Ovary (tissue), 9 donors: ENCODE data around the gene PEPD. TPM values are rescaled to one million over a fixed set of nuclear protein-coding genes. Genes with fewer than 3 reads are reported as not detected.

Experiments used
- DNase-seq, 5 donors: peaks; one replicate each; pipeline ENCODE4 v3.0.0-alpha.2; 2019 to 2020
- H3K27ac ChIP-seq, 2 donors: fragments of 200-600 bp; one replicate each; pipeline versions ENCODE4 v1.5.1 to v1.8.0; 2019 to 2022
- H3K27me3 ChIP-seq: fragments of 200-600 bp; one replicate; pipeline ENCODE4 v1.8.0; 2022
- H3K36me3 ChIP-seq: fragments of 200-600 bp; sonication (generic); one replicate; pipeline ENCODE4 v1.5.1; 2019
- H3K4me1 ChIP-seq: one replicate; pipeline ENCODE4 v1.8.1; 2013; ENCODE audit warnings: mild to moderate bottlenecking, moderate library complexity; ENCODE audit not compliant: insufficient read depth
- H3K4me3 ChIP-seq: fragments of 200-600 bp; sonication (generic); one replicate; pipeline ENCODE4 v1.5.1; 2017
- H3K9me3 ChIP-seq, 2 donors: fragments of 200-600 bp in 1 of 2; sonication (generic) in 1 of 2; one replicate each; pipeline versions ENCODE4 v1.5.1 to v1.8.1; 2013 to 2019; ENCODE audit warnings: mild to moderate bottlenecking in 1 of 2, moderate library complexity in 1 of 2
- EP300 ChIP-seq: sonication (generic); formaldehyde crosslinking; IDR thresholded peaks from one replicate; pipeline ENCODE4 v1.6.1; 2017; ENCODE audit warnings: antibody characterized with exemption
- POLR2A ChIP-seq: fragments of 450-650 bp; IDR thresholded peaks from one replicate; pipeline ENCODE4 v1.6.1; 2017; ENCODE audit warnings: antibody characterized with exemption, mild to moderate bottlenecking, moderate library complexity
- WGBS, 3 donors: extraction: QIAGEN DNeasy Blood & Tissue Kit in 1 of 3; methylation state at CpG; one replicate each; pipeline versions ENCODE4 v1.1.5 to v1.1.7; 2013 to 2017; 5-methylcytosine and 5-hydroxymethylcytosine counted together
- intact Hi-C, 4 donors: fragments of 100-400 bp; cut with DNase I; formaldehyde crosslinking; loops; one replicate each; pipeline versions ENCODE4 v1.11.0 to v1.15.1; 2022 to 2023
- polyA plus RNA-seq, 2 donors: library from polyadenylated mRNA; stranded (reverse); fragments of 200-250 nt in 1 of 2; fragments of 350-450 nt in 1 of 2; fragmentation: Illumina TruSeq in 1 of 2; extraction: RNeasy Lipid Tissue Mini Kit (QIAGEN cat#74804) in 1 of 2; gene quantifications; one replicate each; pipeline ENCODE4 v1.2.3, GENCODE V29; 2013 to 2014
- total RNA-seq, 7 donors: library from RNA; depleted of rRNA in 2 of 7; stranded (reverse); fragments of >200 nt in 2 of 7; fragmentation: NEBNext Ultra II Directional in 3 of 7; extraction: Animal tissue kit (Norgen Biotek cat#: 25700) in 3 of 7; gene quantifications; one replicate each; pipeline versions ENCODE4 v1.1.0 to v1.2.4, GENCODE V29; 2016 to 2023
- TF ChIP-seq, protein P1 (sequence below), 3 donors: fragments of 450-650 bp in 2 of 3; fragments of 200-600 bp in 1 of 3; IDR thresholded peaks; one replicate each; pipeline versions ENCODE4 v1.5.1 to v1.8.0; 2016 to 2022; ENCODE audit warnings: antibody characterized with exemption in 3 of 3, mild to moderate bottlenecking in 1 of 3
- donor health status: DM: no; HTN: no; CAD: no; lungs with moderate emphysema.
- donor health status: DM: no; HTN: no; CAD: no.
- donor health status: Bipolar disorder and iron deficiency.
- donor health status: DM: yes; HTN: yes; CAD: no.
- donor health status: DM: no; HTN: no; CAD: no.
- donor health status: DM: yes; HTN: yes; CAD: no.

Gene PEPD
- total and polyA plus RNA-seq, 9 donors: 38.7 to 66.9 (median 58.9) TPM

GRCh38 chr19:33512021-33512420 lies 9.6 kb downstream of the PEPD start:
- Histone ChIP-seq H3K9me3 (no peaks in the 10 kb centered on the region), H3K27ac (no peak overlapping the region), H3K4me3 (no peak overlapping the region), H3K27me3 (no peaks in the 10 kb centered on the region), H3K4me1 (no peaks in the 10 kb centered on the region), H3K36me3 (no peaks in the 10 kb centered on the region)
- no peak for DNase-seq
- TF ChIP-seq POLR2A (no peak), EP300 (no peak)
- TF ChIP-seq, protein P1, sequence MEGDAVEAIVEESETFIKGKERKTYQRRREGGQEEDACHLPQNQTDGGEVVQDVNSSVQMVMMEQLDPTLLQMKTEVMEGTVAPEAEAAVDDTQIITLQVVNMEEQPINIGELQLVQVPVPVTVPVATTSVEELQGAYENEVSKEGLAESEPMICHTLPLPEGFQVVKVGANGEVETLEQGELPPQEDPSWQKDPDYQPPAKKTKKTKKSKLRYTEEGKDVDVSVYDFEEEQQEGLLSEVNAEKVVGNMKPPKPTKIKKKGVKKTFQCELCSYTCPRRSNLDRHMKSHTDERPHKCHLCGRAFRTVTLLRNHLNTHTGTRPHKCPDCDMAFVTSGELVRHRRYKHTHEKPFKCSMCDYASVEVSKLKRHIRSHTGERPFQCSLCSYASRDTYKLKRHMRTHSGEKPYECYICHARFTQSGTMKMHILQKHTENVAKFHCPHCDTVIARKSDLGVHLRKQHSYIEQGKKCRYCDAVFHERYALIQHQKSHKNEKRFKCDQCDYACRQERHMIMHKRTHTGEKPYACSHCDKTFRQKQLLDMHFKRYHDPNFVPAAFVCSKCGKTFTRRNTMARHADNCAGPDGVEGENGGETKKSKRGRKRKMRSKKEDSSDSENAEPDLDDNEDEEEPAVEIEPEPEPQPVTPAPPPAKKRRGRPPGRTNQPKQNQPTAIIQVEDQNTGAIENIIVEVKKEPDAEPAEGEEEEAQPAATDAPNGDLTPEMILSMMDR (IDR thresholded peaks at IDR 0.05): no peak
- intact Hi-C loops: no loop called here
- 95 to 98% (median 97%) methylated on average over 3 of the region's 3 CpGs for WGBS, 3 donors

GRCh38 chr19:33511346-33511745 lies 10.2 kb downstream of the PEPD start:
- Histone ChIP-seq H3K27ac (no peak overlapping the region), H3K4me1 (no peaks in the 10 kb centered on the region), H3K36me3 (no peaks in the 10 kb centered on the region), H3K9me3 (no peaks in the 10 kb centered on the region), H3K27me3 (no peaks in the 10 kb centered on the region), H3K4me3 (no peak overlapping the region)
- TF ChIP-seq, protein P1 (IDR thresholded peaks at IDR 0.05): no peak
- no peak for TF ChIP-seq EP300
- no peak for TF ChIP-seq POLR2A
- WGBS, 3 donors: 83 to 88% (median 84%) methylated on average over 13 of the region's 13 CpGs
- no peak for DNase-seq
- intact Hi-C loops: no loop called here

DNA sequence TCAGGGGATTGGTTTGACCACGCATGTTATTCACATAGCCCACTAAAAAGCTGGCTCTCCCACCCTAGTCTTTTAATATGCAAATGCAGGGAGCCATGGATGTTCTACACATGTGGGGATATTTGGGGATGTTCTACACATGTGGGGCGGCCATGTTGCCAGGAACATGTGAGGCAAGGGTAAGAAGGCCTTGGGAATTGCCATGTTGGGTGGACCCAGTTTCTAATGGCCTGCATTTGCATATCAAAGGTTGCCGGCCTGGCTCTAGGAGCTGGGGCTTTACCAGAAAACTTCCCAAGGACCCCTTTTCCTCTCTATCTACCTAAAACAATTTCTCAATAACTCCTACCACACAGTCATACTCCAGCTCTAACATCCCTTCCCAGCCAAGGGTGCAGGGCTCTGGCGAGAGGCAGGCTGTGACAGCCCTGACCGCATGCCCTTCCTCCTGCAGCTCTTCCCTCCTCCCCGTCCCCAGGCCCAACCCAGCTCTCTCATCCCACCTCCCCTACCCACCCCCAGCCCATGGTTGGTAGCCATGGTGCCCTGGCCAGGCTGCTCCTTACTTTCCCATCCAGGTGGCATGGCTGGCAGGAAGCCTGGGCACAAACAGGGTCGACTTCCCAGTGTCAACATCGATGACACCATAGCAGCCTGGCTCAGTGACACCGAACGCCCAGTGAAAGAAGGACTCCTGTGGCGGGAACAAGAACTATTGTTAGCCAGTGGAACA lies 11.0 kb downstream of the PEPD start:
- Histone ChIP-seq H3K27ac (no peak overlapping the region), H3K36me3 (no peaks in the 10 kb centered on the region), H3K27me3 (no peaks in the 10 kb centered on the region), H3K4me3 (no peak overlapping the region), H3K9me3 (no peaks in the 10 kb centered on the region), H3K4me1 (no peaks in the 10 kb centered on the region)
- 88 to 91% (median 90%) methylated on average over 11 of the region's 11 CpGs for WGBS, 3 donors
- intact Hi-C loops: no loop called here
- TF ChIP-seq EP300 (no peak), POLR2A (no peak)
- TF ChIP-seq, protein P1 (IDR thresholded peaks at IDR 0.05): no peak
- no peak for DNase-seq

DNA sequence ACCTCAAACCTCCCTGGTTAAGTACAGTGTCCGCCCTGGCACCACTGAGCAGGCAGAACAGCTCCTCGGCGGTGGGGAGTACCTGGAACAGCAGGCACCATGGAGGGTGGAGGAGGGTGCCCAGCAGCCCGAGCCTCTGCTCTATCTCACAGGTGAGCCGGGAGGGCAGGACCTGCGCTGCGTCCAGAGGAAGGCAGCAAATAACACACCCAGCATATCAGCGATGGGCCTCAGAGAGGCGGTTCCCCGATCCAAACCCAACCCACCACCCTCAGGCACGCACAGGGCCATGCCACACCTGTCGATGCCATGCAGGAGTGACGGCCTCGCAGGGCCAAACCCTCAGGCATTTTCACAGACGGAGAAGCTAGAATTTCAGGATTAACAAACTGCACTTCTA lies 11.8 kb downstream of the PEPD start:
- no peak overlapping the region for H3K4me3 ChIP-seq
- TF ChIP-seq, protein P1 (IDR thresholded peaks at IDR 0.05): no peak
- TF ChIP-seq EP300 (no peak), POLR2A (no peak)
- DNase-seq: no peak
- H3K4me1 ChIP-seq: no peaks in the 10 kb centered on the region
- no peaks in the 10 kb centered on the region for H3K9me3 ChIP-seq
- no peaks in the 10 kb centered on the region for H3K27me3 ChIP-seq
- H3K36me3 ChIP-seq: no peaks in the 10 kb centered on the region
- 89 to 95% (median 94%) methylated on average over 8 to 15 of the region's 15 CpGs for WGBS, 3 donors
- intact Hi-C loops: no loop called here
- no peak overlapping the region for H3K27ac ChIP-seq
